Activated CD8-positive, alpha-beta T cell treated with anti-CD3 and anti-CD28 coated beads, Interleukin-2, amount 10 ng/mL, durations not matched to agents 7 days and 5 days (primary cell): ENCODE results near the gene INPP5F. TPM values are rescaled to one million over a fixed set of nuclear protein-coding genes. Genes with fewer than 3 reads are reported as not detected.

Source experiments
- ATAC-seq: fragments of 150-1000 bp; cut with Tn5 transposase; one replicate; pipeline ENCODE4 v1.10.0; 2021; ENCODE audit warnings: moderate library complexity
- CTCF ChIA-PET: fragments of 350-600 bp; sonication (Branson Sonifier 250); formaldehyde crosslinking; loops from one replicate; lab custom pipeline; 2021; ENCODE audit warnings: antibody characterized with exemption; lab: Charles Lee
- POLR2A ChIA-PET: fragments of 350-600 bp; sonication (Branson Sonifier 250); formaldehyde crosslinking; loops from one replicate; lab custom pipeline; 2021; ENCODE audit warnings: antibody characterized with exemption; lab: Charles Lee
- DNase-seq: peaks from one replicate; pipeline ENCODE4 v3.0.0-alpha.2; 2020
- H3K27ac Mint-ChIP-seq: one replicate; pipeline ENCODE4 v1.8.0; 2021; ENCODE audit warnings: mild to moderate bottlenecking, mixed read lengths
- H3K27me3 Mint-ChIP-seq: one replicate; pipeline ENCODE4 v1.8.0; 2021; ENCODE audit warnings: low read depth, mixed read lengths
- H3K36me3 Mint-ChIP-seq: one replicate; pipeline ENCODE4 v1.8.0; 2021; ENCODE audit warnings: low read depth, mixed read lengths
- H3K4me1 Mint-ChIP-seq: one replicate; pipeline ENCODE4 v1.8.0; 2021; ENCODE audit warnings: low read depth, mixed read lengths
- H3K4me3 Mint-ChIP-seq: one replicate; pipeline ENCODE4 v1.8.0; 2021; ENCODE audit warnings: mild to moderate bottlenecking, mixed read lengths
- H3K9me3 Mint-ChIP-seq: one replicate; pipeline ENCODE4 v1.8.0; 2022; ENCODE audit warnings: mixed read lengths; ENCODE audit not compliant: insufficient read depth
- total RNA-seq, 2 experiments: library from RNA; stranded (reverse); gene quantifications; one replicate each; pipeline ENCODE4 v1.2.3, GENCODE V29; 2021

The INPP5F gene
- 10 to 100 TPM; 15.9 to 17.6 TPM for total RNA-seq

GRCh38 chr10:119725828-119726675 is at the start of gene INPP5F:
Gene INPP5F (plus strand): TSS chr10:119726050. CDS start chr10:119726263, 213 bp downstream.
- ChIA-PET CTCF (interaction anchor here (0.7 to 5.7 kb wide), 14 partner anchors 9 to 183 kb away, joined by 3 to 57 read pairs (median 4); partner anchors contain the start of gene RGS10), POLR2A (interaction anchor here (0.5 to 2.2 kb wide), 13 partner anchors 9 to 1697 kb away, joined by 3 to 20 read pairs (median 3); partner anchors contain the start of genes BAG3 and MCMBP)
- Mint-ChIP-seq H3K4me1 (peaks cover 46% of the 10 kb centered on the region), H3K27ac (peak within 1 kb of the TSS; percentile 81), H3K9me3 (no peaks in the 10 kb centered on the region), H3K36me3 (peaks cover 4% of the 10 kb centered on the region), H3K4me3 (peak within 1 kb of the TSS; percentile 87), H3K27me3 (no peaks in the 10 kb centered on the region)
- DNase-seq (peak; percentile 99), ATAC-seq (peak; percentile 94)

GRCh38 chr10:119677126-119677525 is 48.7 kb upstream of the INPP5F start:
- Mint-ChIP-seq H3K27ac (no peak overlapping the region), H3K36me3 (peaks cover 27% of the 10 kb centered on the region), H3K9me3 (no peaks in the 10 kb centered on the region), H3K4me1 (peaks cover 2% of the 10 kb centered on the region), H3K4me3 (no peak overlapping the region), H3K27me3 (peaks cover 4% of the 10 kb centered on the region)
- CTCF ChIA-PET, result interaction anchor here (3.0 kb wide), 1 partner anchor 9 kb away, joined by 21 read pairs; no protein-coding TSS in a partner anchor
- no peak for ATAC-seq
- DNase-seq, result no peak
- POLR2A ChIA-PET, result no interaction called here

GRCh38 chr10:119677904-119678755 is 47.7 kb upstream of the INPP5F start:
- CTCF ChIA-PET, result interaction anchor here (1.1 kb wide), 1 partner anchor 9 kb away, joined by 4 read pairs; no protein-coding TSS in a partner anchor
- H3K4me1 Mint-ChIP-seq, result peaks cover 6% of the 10 kb centered on the region
- POLR2A ChIA-PET, result no interaction called here
- H3K4me3 Mint-ChIP-seq, result no peak overlapping the region
- no peaks in the 10 kb centered on the region for H3K9me3 Mint-ChIP-seq
- no peak overlapping the region for H3K27ac Mint-ChIP-seq
- peaks cover 6% of the 10 kb centered on the region for H3K27me3 Mint-ChIP-seq
- ATAC-seq (no peak), DNase-seq (no peak)
- H3K36me3 Mint-ChIP-seq, result peaks cover 20% of the 10 kb centered on the region

GRCh38 chr10:119679480-119679829 is 46.4 kb upstream of the INPP5F start:
- H3K27ac Mint-ChIP-seq, result no peak overlapping the region
- POLR2A ChIA-PET, result no interaction called here

GRCh38 chr10:119680050-119680449 is 45.8 kb upstream of the INPP5F start:
- ChIA-PET CTCF (interaction anchor here (1.2 kb wide), 1 partner anchor 481 kb away, joined by 3 read pairs; no protein-coding TSS in a partner anchor), POLR2A (no interaction called here)
- H3K9me3 Mint-ChIP-seq, result no peaks in the 10 kb centered on the region
- H3K27ac Mint-ChIP-seq, result no peak overlapping the region
- no peak overlapping the region for H3K4me3 Mint-ChIP-seq
- H3K36me3 Mint-ChIP-seq, result peaks cover 12% of the 10 kb centered on the region
- H3K27me3 Mint-ChIP-seq, result peaks cover 6% of the 10 kb centered on the region
- peaks cover 6% of the 10 kb centered on the region for H3K4me1 Mint-ChIP-seq
- ATAC-seq (no peak), DNase-seq (no peak)

More at GRCh38 chr10:119679480-119679829, 46.4 kb upstream of the INPP5F start:
- Mint-ChIP-seq H3K27me3 (peaks cover 6% of the 10 kb centered on the region), H3K9me3 (no peaks in the 10 kb centered on the region), H3K4me3 (no peak overlapping the region), H3K36me3 (peaks cover 12% of the 10 kb centered on the region), H3K4me1 (peaks cover 6% of the 10 kb centered on the region)
- CTCF ChIA-PET, result no interaction called here
- no peak for ATAC-seq
- DNase-seq, result no peak

GRCh38 chr10:119680650-119681081 is 45.2 kb upstream of the INPP5F start:
- ATAC-seq (no peak), DNase-seq (no peak)
- H3K9me3 Mint-ChIP-seq, result no peaks in the 10 kb centered on the region
- no peak overlapping the region for H3K4me3 Mint-ChIP-seq
- peaks cover 6% of the 10 kb centered on the region for H3K4me1 Mint-ChIP-seq
- ChIA-PET CTCF (interaction anchor here (1.2 kb wide), 1 partner anchor 481 kb away, joined by 3 read pairs; no protein-coding TSS in a partner anchor), POLR2A (no interaction called here)
- no peak overlapping the region for H3K27ac Mint-ChIP-seq
- peaks cover 12% of the 10 kb centered on the region for H3K36me3 Mint-ChIP-seq
- peaks cover 6% of the 10 kb centered on the region for H3K27me3 Mint-ChIP-seq

GRCh38 chr10:119686465-119687191 is 39.2 kb upstream of the INPP5F start:
- POLR2A ChIA-PET, result interaction anchor here (0.6 to 1.3 kb wide), 7 partner anchors 9 to 186 kb away, joined by 3 to 6 read pairs (median 3); partner anchors contain the start of genes INPP5F and MCMBP

GRCh38 chr10:119687192-119688032 is 38.4 kb upstream of the INPP5F start:
- POLR2A ChIA-PET, result interaction anchor here (1.0 to 1.3 kb wide), 5 partner anchors 17 to 185 kb away, joined by 3 to 6 read pairs (median 3); partner anchors contain the start of genes INPP5F and MCMBP
- no peaks in the 10 kb centered on the region for H3K27me3 Mint-ChIP-seq
- no peak overlapping the region for H3K4me3 Mint-ChIP-seq
- H3K9me3 Mint-ChIP-seq, result no peaks in the 10 kb centered on the region
- H3K27ac Mint-ChIP-seq, result peak overlapping the region; percentile 53
- ATAC-seq (no peak), DNase-seq (no peak)
- CTCF ChIA-PET, result interaction anchor here (0.6 to 5.6 kb wide), 59 partner anchors 8 to 650 kb away, joined by 3 to 89 read pairs (median 5); partner anchors contain the start of genes BAG3, GRK5, INPP5F and MCMBP
- H3K36me3 Mint-ChIP-seq, result no peaks in the 10 kb centered on the region
- H3K4me1 Mint-ChIP-seq, result peaks cover 21% of the 10 kb centered on the region

More at GRCh38 chr10:119686465-119687191, 39.2 kb upstream of the INPP5F start:
- peak; percentile 80 for DNase-seq
- H3K9me3 Mint-ChIP-seq, result no peaks in the 10 kb centered on the region
- H3K36me3 Mint-ChIP-seq, result no peaks in the 10 kb centered on the region
- ATAC-seq, result peak; percentile 93
- peaks cover 26% of the 10 kb centered on the region for H3K4me1 Mint-ChIP-seq
- peak overlapping the region; percentile 60 for H3K4me3 Mint-ChIP-seq
- H3K27ac Mint-ChIP-seq, result peak overlapping the region; percentile 53
- CTCF ChIA-PET, result interaction anchor here (0.6 to 5.6 kb wide), 63 partner anchors 8 to 651 kb away, joined by 3 to 89 read pairs (median 4); partner anchors contain the start of genes BAG3, GRK5, INPP5F and MCMBP
- peaks cover 4% of the 10 kb centered on the region for H3K27me3 Mint-ChIP-seq

GRCh38 chr10:119688033-119688508 is 37.8 kb upstream of the INPP5F start:
- Mint-ChIP-seq H3K27ac (no peak overlapping the region), H3K4me3 (no peak overlapping the region), H3K36me3 (no peaks in the 10 kb centered on the region), H3K27me3 (no peaks in the 10 kb centered on the region), H3K4me1 (peaks cover 25% of the 10 kb centered on the region), H3K9me3 (no peaks in the 10 kb centered on the region)
- CTCF ChIA-PET, result interaction anchor here (0.8 to 5.6 kb wide), 17 partner anchors 10 to 172 kb away, joined by 3 to 89 read pairs (median 11); partner anchors contain the start of genes BAG3 and INPP5F
- POLR2A ChIA-PET, result interaction anchor here (1.3 kb wide), 2 partner anchors 17 to 38 kb away, joined by 3 to 6 read pairs; partner anchors contain the start of gene INPP5F
- ATAC-seq, result no peak
- peak; percentile 33 for DNase-seq
